Skin of body (tissue), 3 donors: ENCODE measurements around the gene MITF. TPM values are rescaled to one million over a fixed set of nuclear protein-coding genes. Genes with fewer than 3 reads are reported as not detected.

Source experiments
- DNase-seq: peaks from one replicate; lab custom pipeline; 2025; lab: John Stamatoyannopoulos, UW
- small RNA-seq: library from RNA; depleted of rRNA; stranded (forward); fragments of <200 nt; gene quantifications from one replicate; pipeline ENCODE3, GENCODE V24; 2014; ENCODE audit warnings: low replicate concordance
- total RNA-seq: library from RNA; depleted of rRNA; stranded (reverse); fragments of >200 nt; gene quantifications from one replicate; pipeline ENCODE4 v1.2.3, GENCODE V29; 2014

The MITF gene
- total RNA-seq, 1 donor from 2014 or later = 43.2 TPM

DNA sequence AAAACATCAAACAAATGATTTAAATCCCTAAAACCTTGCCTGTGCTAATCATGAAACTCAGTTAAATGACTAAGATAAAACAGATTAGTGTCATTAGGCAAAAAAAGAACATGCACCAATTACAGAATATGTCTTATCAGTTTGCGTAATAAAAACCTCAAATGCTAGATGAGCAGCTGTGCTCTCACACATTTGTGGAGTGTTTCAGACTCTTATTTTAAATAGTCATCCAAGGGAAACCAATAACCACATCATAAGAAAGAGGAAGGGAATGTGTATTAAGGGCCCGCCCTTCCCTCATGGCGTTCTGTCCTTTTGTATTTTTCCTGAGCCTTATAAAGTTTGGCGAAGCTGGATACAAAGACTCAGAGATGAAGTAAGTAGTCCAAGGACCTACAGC lies 266.8 kb downstream of the MITF start:
- no peak for DNase-seq

DNA sequence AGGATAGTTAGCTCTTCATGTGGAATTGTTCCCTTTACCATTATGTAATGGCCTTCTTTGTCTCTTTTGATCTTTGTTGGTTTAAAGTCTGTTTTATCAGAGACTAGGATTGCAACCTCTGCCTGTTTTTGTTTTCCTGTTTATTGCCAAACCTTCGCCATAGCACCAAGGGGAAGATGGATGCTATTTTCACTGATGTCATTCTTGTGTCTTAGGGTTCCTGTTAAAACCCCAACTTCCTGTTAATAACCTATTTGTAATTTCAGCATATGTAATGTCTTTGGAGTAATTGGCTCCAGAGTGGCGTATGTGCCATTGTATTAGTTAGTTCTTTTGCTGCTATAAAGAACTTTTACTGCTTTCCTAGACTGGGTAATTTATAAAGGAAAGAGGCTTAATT lies 271.1 kb downstream of the MITF start:
- DNase-seq = peak; percentile 15

DNA sequence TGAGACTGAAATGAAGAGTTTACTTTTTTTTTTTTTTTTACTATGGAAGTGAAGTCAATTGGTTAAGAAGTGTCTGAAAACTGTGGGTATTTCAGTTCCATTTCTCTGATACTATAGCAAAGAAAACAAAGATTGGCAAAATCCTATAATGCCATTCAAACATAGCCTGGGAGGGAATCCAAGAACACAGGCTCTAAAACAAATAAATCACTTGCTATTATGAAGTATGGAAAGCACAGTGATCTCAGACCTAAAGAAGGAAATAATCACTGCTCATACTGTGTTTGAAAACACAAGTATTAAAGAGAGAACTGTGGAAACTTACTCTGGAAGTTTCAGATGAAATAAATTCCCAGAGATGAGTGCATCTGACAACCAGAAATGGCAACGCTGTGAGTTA lies 272.3 kb downstream of the MITF start:
- DNase-seq = peak; percentile 62

Small RNA genes within 50 kb of the gene (small RNA-seq; reads per million reads assigned to genes)
- not detected for gene RN7SL418P
